Parathyroid adenoma (tissue), 2 donors: ENCODE results near the gene CDON.

ENCODE experiments used
- H2AFZ ChIP-seq: fragments of 300-600 bp; sonication (generic); one replicate; pipeline ENCODE4 v1.7.0; 2017; ENCODE audit warnings: antibody characterized with exemption, mild to moderate bottlenecking
- H3K27ac ChIP-seq: fragments of 300-600 bp; sonication (generic); one replicate; pipeline ENCODE4 v1.7.0; 2017
- H3K27me3 ChIP-seq: fragments of 300-600 bp; sonication (generic); one replicate; pipeline ENCODE4 v1.7.0; 2017; ENCODE audit warnings: low read length; ENCODE audit not compliant: control insufficient read depth, insufficient read depth
- H3K36me3 ChIP-seq: fragments of 300-600 bp; sonication (generic); one replicate; pipeline ENCODE4 v1.7.0; 2017; ENCODE audit warnings: low read length; ENCODE audit not compliant: control insufficient read depth, insufficient read depth
- H3K4me1 ChIP-seq: fragments of 300-600 bp; sonication (generic); one replicate; pipeline ENCODE4 v1.7.0; 2017; ENCODE audit warnings: control low read depth
- H3K4me2 ChIP-seq: fragments of 300-600 bp; sonication (generic); one replicate; pipeline ENCODE4 v1.7.0; 2017; ENCODE audit warnings: low read length
- H3K4me3 ChIP-seq: fragments of 300-600 bp; sonication (generic); one replicate; pipeline ENCODE4 v1.7.0; 2017; ENCODE audit warnings: low read depth, low read length
- H3K79me2 ChIP-seq: fragments of 300-600 bp; sonication (generic); one replicate; pipeline ENCODE4 v1.7.0; 2017; ENCODE audit warnings: control low read depth
- H3K9ac ChIP-seq: fragments of 300-600 bp; sonication (generic); one replicate; pipeline ENCODE4 v1.7.0; 2017; ENCODE audit warnings: mild to moderate bottlenecking
- H3K9me3 ChIP-seq: fragments of 300-600 bp; sonication (generic); one replicate; pipeline ENCODE4 v1.7.0; 2017; ENCODE audit warnings: low read length; ENCODE audit not compliant: control insufficient read depth
- CTCF ChIP-seq: fragments of 300-600 bp; sonication (generic); IDR thresholded peaks from one replicate; pipeline ENCODE4 v1.7.0; 2017; ENCODE audit warnings: antibody characterized with exemption, mild to moderate bottlenecking
- donor health status: primary hyperparathyroidism.

The CDON gene

DNA sequence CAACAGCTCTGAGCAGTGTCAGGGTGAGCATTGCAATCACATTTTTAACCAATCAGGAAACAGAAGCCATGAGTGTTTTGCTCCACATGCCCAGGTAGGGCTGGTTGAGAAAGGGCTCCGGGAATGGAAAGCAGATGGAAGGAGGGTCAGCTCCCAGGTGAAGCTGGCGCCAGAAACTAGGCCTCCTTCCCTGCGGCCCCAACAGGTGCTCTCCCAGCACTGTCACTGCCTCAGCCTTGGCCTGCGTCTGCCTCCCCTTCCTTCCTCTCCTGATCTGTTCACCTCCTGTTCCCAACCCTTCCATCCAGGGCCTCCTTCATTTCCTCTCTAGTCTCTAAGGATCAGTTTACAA is 121.4 kb downstream of the CDON start:
- Histone ChIP-seq H3K9me3 (no peaks in the 10 kb centered on the region), H2AFZ (no peak overlapping the region), H3K4me1 (no peaks in the 10 kb centered on the region), H3K9ac (no peak overlapping the region), H3K79me2 (no peaks in the 10 kb centered on the region), H3K27me3 (no peaks in the 10 kb centered on the region), H3K4me2 (no peak overlapping the region), H3K27ac (no peak overlapping the region), H3K4me3 (no peak overlapping the region), H3K36me3 (no peaks in the 10 kb centered on the region)
- no peak for TF ChIP-seq CTCF

- Histone ChIP-seq H3K27ac (no peak overlapping the region), H3K4me1 (no peaks in the 10 kb centered on the region), H2AFZ (no peak overlapping the region), H3K79me2 (no peaks in the 10 kb centered on the region), H3K9ac (no peak overlapping the region), H3K27me3 (no peaks in the 10 kb centered on the region), H3K4me3 (no peak overlapping the region), H3K9me3 (no peaks in the 10 kb centered on the region), H3K36me3 (no peaks in the 10 kb centered on the region), H3K4me2 (no peak overlapping the region)
- no peak for TF ChIP-seq CTCF
These were observed 122.5 kb downstream of the CDON start for GRCh38 chr11:125940145-125940544.

- Histone ChIP-seq H3K4me2 (no peak overlapping the region), H2AFZ (no peak overlapping the region), H3K79me2 (no peaks in the 10 kb centered on the region), H3K27me3 (no peaks in the 10 kb centered on the region), H3K4me3 (no peak overlapping the region), H3K9ac (no peak overlapping the region), H3K27ac (no peak overlapping the region), H3K4me1 (no peaks in the 10 kb centered on the region), H3K36me3 (no peaks in the 10 kb centered on the region), H3K9me3 (no peaks in the 10 kb centered on the region)
- TF ChIP-seq CTCF = no peak
These were observed 123.6 kb downstream of the CDON start for GRCh38 chr11:125939081-125939521.

DNA sequence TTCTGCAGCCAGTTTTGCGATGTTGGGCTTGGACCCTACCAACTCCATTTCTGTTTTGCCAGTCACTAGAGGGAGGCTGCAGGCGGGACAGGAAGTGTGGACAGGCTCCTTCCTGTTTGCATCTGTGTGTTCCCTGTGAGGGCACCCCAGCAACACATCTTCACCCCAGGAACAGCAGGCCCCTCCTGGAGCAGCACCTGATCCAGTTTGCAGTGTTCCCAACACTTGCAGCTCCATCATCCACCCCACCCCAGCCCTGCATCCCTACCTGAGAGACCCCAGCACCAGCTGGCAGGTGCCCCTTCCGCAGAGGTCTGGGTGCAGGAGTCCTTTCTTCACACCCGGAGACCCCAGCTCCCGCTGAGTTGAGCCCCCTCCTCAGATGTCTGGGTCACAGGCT is 124.2 kb downstream of the CDON start:
- Histone ChIP-seq H3K27ac (no peak overlapping the region), H3K79me2 (no peaks in the 10 kb centered on the region), H3K4me1 (no peaks in the 10 kb centered on the region), H3K9me3 (no peaks in the 10 kb centered on the region), H3K4me3 (no peak overlapping the region), H3K9ac (no peak overlapping the region), H2AFZ (no peak overlapping the region), H3K36me3 (no peaks in the 10 kb centered on the region), H3K27me3 (no peaks in the 10 kb centered on the region), H3K4me2 (no peak overlapping the region)
- no peak for TF ChIP-seq CTCF

- Histone ChIP-seq H3K79me2 (no peaks in the 10 kb centered on the region), H3K27ac (no peak overlapping the region), H3K36me3 (no peaks in the 10 kb centered on the region), H3K27me3 (no peaks in the 10 kb centered on the region), H2AFZ (no peak overlapping the region), H3K9ac (no peak overlapping the region), H3K9me3 (no peaks in the 10 kb centered on the region), H3K4me3 (no peak overlapping the region), H3K4me2 (no peak overlapping the region), H3K4me1 (no peaks in the 10 kb centered on the region)
- no peak for TF ChIP-seq CTCF
These were observed 127.0 kb downstream of the CDON start for GRCh38 chr11:125935618-125936199.
